Natural killer cell (primary cell): ENCODE data around the gene VEZT. TPM values are rescaled to one million over a fixed set of nuclear protein-coding genes. Genes with fewer than 3 reads are reported as not detected.
"Not testable (repeated sequence)": the region's sequence is repeated elsewhere in the genome, so short reads cannot be mapped to it uniquely, and the experiment has no call there.

Experiments
- ATAC-seq, 3 donors: fragments of 150-1000 bp in 2 of 3; fragments of 200-7000 bp in 1 of 3; cut with Tn5 transposase; 1 replicate in 1 of 3; 2 replicates in 2 of 3; pipeline ENCODE4 v1.10.0; 2021; ENCODE audit warnings: mild to moderate bottlenecking in 2 of 3, moderate library complexity in 2 of 3
- DNase-seq, 2 donors: peaks; one replicate each; pipeline versions ENCODE4 v3.0.0 to v3.0.0-alpha.2; 2013 to 2021; ENCODE audit warnings: mixed read lengths in 1 of 2
- H3K27ac ChIP-seq: one replicate; pipeline ENCODE4 v1.5.1; 2013; ENCODE audit warnings: mild to moderate bottlenecking, low read length
- H3K27me3 ChIP-seq: one replicate; pipeline ENCODE4 v1.6.1; 2013; ENCODE audit warnings: low read length; ENCODE audit not compliant: control insufficient read depth, insufficient read depth
- H3K36me3 ChIP-seq: one replicate; pipeline ENCODE4 v1.6.1; 2013; ENCODE audit warnings: low read length; ENCODE audit not compliant: control insufficient read depth, insufficient read depth
- H3K4me1 ChIP-seq: one replicate; pipeline ENCODE4 v1.6.1; 2013; ENCODE audit warnings: low read length; ENCODE audit not compliant: control insufficient read depth, insufficient read depth
- H3K4me3 ChIP-seq: one replicate; pipeline ENCODE4 v1.5.1; 2013; ENCODE audit warnings: low read length
- H3K9me3 ChIP-seq: one replicate; pipeline ENCODE4 v1.6.1; 2013; ENCODE audit warnings: low read length; ENCODE audit not compliant: control insufficient read depth, insufficient read depth
- H3K27ac Mint-ChIP-seq, 2 donors: one replicate each; pipeline ENCODE4 v1.8.0; 2022; ENCODE audit warnings: mild to moderate bottlenecking in 2 of 2, mixed read lengths in 2 of 2, moderate library complexity in 1 of 2
- H3K27me3 Mint-ChIP-seq, 2 donors: one replicate each; pipeline ENCODE4 v1.8.0; 2022; ENCODE audit warnings: low read depth in 2 of 2, mixed read lengths in 2 of 2
- H3K36me3 Mint-ChIP-seq: one replicate; pipeline ENCODE4 v1.8.0; 2022; ENCODE audit warnings: mixed read lengths
- H3K4me1 Mint-ChIP-seq, 2 donors: one replicate each; pipeline ENCODE4 v1.8.0; 2022; ENCODE audit warnings: mixed read lengths in 2 of 2
- H3K4me3 Mint-ChIP-seq: one replicate; pipeline ENCODE4 v1.8.0; 2022; ENCODE audit warnings: mild to moderate bottlenecking, moderate library complexity, mixed read lengths
- H3K9me3 Mint-ChIP-seq, 2 donors: one replicate each; pipeline ENCODE4 v1.8.0; 2022; ENCODE audit warnings: mixed read lengths in 2 of 2
- CTCF ChIP-seq: fragments of 200-600 bp; IDR thresholded peaks from one replicate; pipeline ENCODE4 v1.8.0; 2022; ENCODE audit warnings: antibody characterized with exemption
- WGBS: methylation state at CpG from one replicate; pipeline ENCODE4 v1.1.7; 2013; ENCODE audit warnings: missing lambda C conversion rate; ENCODE audit not compliant: insufficient coverage; 5-methylcytosine and 5-hydroxymethylcytosine counted together
- intact Hi-C: fragments of 100-400 bp; cut with micrococcal nuclease; formaldehyde crosslinking; loops from one replicate; pipeline ENCODE4 v1.14.2; 2022
- total RNA-seq, 4 donors: library from RNA; stranded (reverse); fragments of 120-200 nt in 1 of 4; gene quantifications; one replicate each; pipeline versions ENCODE4 v1.2.3 to v1.2.4, GENCODE V29; 2013 to 2022

Gene VEZT
- total RNA-seq, 3 donors from 2014 or later (not counting 1 experiment from before 2014, with no cell fraction given) = 32.7 to 37.0 (median 35.1) TPM

- no peaks in the 10 kb centered on the region for H3K36me3 Mint-ChIP-seq
- no peaks in the 10 kb centered on the region for H3K9me3 Mint-ChIP-seq
- Histone ChIP-seq H3K27ac (no peak overlapping the region), H3K4me1 (no peaks in the 10 kb centered on the region), H3K36me3 (no peaks in the 10 kb centered on the region), H3K9me3 (no peaks in the 10 kb centered on the region), H3K27me3 (no peaks in the 10 kb centered on the region), H3K4me3 (no peak overlapping the region)
- H3K4me3 Mint-ChIP-seq = no peak overlapping the region
- DNase-seq = no peak
- H3K27ac Mint-ChIP-seq = no peak overlapping the region
- no peak for TF ChIP-seq CTCF
- H3K4me1 Mint-ChIP-seq = no peaks in the 10 kb centered on the region
- peaks cover 0 to 3% of the 10 kb centered on the region in 2 donors for H3K27me3 Mint-ChIP-seq
- ATAC-seq = no peak
- intact Hi-C loops = no loop called here
These were observed 25.3 kb upstream of the VEZT start for GRCh38 chr12:95192271-95192670.

GRCh38 chr12:95193139-95193538, 24.5 kb upstream of the VEZT start:
- H3K9me3 Mint-ChIP-seq = no peaks in the 10 kb centered on the region
- Histone ChIP-seq H3K4me3 (no peak overlapping the region), H3K27me3 (no peaks in the 10 kb centered on the region), H3K9me3 (no peaks in the 10 kb centered on the region), H3K36me3 (no peaks in the 10 kb centered on the region), H3K27ac (no peak overlapping the region), H3K4me1 (no peaks in the 10 kb centered on the region)
- H3K36me3 Mint-ChIP-seq = no peaks in the 10 kb centered on the region
- intact Hi-C loops = no loop called here
- H3K27ac Mint-ChIP-seq = no peak overlapping the region
- H3K4me3 Mint-ChIP-seq = no peak overlapping the region
- 91% methylated on average over 3 of the region's 3 CpGs for WGBS
- H3K4me1 Mint-ChIP-seq = no peaks in the 10 kb centered on the region
- no peak for DNase-seq
- peaks cover 0 to 3% of the 10 kb centered on the region in 2 donors for H3K27me3 Mint-ChIP-seq
- no peak for TF ChIP-seq CTCF
- ATAC-seq = no peak

- Mint-ChIP-seq H3K27me3 (peaks cover 0 to 3% of the 10 kb centered on the region in 2 donors), H3K9me3 (no peaks in the 10 kb centered on the region), H3K27ac (no peak overlapping the region), H3K36me3 (no peaks in the 10 kb centered on the region), H3K4me3 (no peak overlapping the region), H3K4me1 (no peaks in the 10 kb centered on the region)
- Histone ChIP-seq H3K4me1 (no peaks in the 10 kb centered on the region), H3K9me3 (no peaks in the 10 kb centered on the region), H3K27me3 (no peaks in the 10 kb centered on the region), H3K4me3 (no peak overlapping the region), H3K27ac (no peak overlapping the region), H3K36me3 (no peaks in the 10 kb centered on the region)
- intact Hi-C loops = no loop called here
- 91% methylated on average over 3 of the region's 3 CpGs for WGBS
- TF ChIP-seq CTCF = no peak
- ATAC-seq (no peak), DNase-seq (no peak)
These were observed 22.5 kb upstream of the VEZT start for GRCh38 chr12:95195122-95195521.

DNA sequence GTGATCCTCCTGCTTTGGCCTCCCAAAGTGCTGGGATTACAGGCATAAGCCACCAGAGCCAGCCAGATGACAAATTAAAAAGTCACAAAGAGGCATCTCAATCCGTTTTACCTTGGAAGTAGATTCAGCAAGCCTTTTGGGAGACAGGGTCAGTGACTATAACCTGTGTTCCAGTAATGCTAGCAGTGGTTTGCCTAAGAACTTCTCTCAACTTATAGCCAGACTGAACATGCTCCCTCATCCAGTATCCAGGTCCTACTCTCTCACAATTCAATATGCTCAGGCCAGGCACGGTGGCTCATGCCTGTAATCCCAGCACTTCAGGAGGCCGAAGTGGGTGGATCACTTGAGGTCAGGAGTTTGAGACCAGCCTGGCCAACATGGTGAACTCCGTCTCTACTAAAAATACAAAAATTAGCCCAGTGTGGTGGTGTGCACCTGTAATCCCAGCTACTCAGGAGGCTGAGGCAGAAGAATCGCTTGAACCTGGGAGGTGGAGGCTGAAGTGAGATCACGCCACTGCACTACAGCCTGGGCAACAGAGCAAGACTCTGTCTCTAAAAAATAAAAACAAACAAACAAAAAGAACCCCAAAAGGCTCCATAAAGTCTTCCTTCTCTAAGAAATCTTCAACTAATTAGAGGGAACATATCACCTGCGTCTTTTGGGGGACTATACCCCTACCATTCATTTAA, 20.6 kb upstream of the VEZT start:
- H3K4me1 Mint-ChIP-seq, ATAC-seq, H3K36me3 ChIP-seq, H3K36me3 Mint-ChIP-seq, H3K4me1 ChIP-seq, H3K27ac ChIP-seq, DNase-seq, H3K27ac Mint-ChIP-seq, H3K4me3 ChIP-seq, intact Hi-C loops, H3K9me3 ChIP-seq, H3K27me3 ChIP-seq, H3K4me3 Mint-ChIP-seq, H3K9me3 Mint-ChIP-seq, H3K27me3 Mint-ChIP-seq: not testable (repeated sequence)
- 91% methylated on average over 6 of the region's 7 CpGs for WGBS
